Transverse colon (tissue), 3 donors: Measurements from ENCODE around the gene PGLYRP2.

ENCODE experiments used
- POLR2A ChIP-seq: fragments of 450-650 bp; IDR thresholded peaks from one replicate; pipeline ENCODE4 v1.6.1; 2016; ENCODE audit warnings: antibody characterized with exemption, mild to moderate bottlenecking, moderate library complexity
- TF ChIP-seq, protein P1 (sequence below), 5 experiments: fragments of 200-600 bp in 3 of 5; fragments of 450-650 bp in 2 of 5; sonication (generic) in 3 of 5; IDR thresholded peaks; 1 replicate in 2 of 5; 2 replicates in 3 of 5; pipeline ENCODE4 v1.5.1; 2016 to 2017; ENCODE audit warnings: antibody characterized with exemption in 5 of 5, inconsistent platforms in 3 of 5, mild to moderate bottlenecking in 2 of 5, moderate library complexity in 1 of 5

DNA sequence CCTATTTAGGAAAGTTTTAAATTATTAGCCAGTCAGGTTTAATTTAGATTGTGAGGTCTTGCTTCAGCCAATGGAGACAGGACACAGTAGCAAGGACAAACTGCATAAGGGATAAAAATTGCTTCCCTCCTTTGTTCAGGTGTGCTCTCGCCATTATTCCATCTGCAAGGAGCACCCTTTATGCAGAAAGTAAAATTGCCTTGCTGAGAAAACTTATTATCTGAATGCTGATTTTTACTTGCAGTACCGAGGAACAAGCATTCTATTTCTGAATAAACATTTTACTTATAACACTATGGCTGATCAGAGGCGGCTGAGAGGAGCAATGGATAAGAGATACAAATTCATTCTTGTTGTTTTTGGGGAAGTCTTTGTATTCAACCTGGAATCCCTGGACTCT is 37.1 kb upstream of the PGLYRP2 start:
- TF ChIP-seq, protein P1, sequence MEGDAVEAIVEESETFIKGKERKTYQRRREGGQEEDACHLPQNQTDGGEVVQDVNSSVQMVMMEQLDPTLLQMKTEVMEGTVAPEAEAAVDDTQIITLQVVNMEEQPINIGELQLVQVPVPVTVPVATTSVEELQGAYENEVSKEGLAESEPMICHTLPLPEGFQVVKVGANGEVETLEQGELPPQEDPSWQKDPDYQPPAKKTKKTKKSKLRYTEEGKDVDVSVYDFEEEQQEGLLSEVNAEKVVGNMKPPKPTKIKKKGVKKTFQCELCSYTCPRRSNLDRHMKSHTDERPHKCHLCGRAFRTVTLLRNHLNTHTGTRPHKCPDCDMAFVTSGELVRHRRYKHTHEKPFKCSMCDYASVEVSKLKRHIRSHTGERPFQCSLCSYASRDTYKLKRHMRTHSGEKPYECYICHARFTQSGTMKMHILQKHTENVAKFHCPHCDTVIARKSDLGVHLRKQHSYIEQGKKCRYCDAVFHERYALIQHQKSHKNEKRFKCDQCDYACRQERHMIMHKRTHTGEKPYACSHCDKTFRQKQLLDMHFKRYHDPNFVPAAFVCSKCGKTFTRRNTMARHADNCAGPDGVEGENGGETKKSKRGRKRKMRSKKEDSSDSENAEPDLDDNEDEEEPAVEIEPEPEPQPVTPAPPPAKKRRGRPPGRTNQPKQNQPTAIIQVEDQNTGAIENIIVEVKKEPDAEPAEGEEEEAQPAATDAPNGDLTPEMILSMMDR (IDR thresholded peaks at IDR 0.05) = no peak
- TF ChIP-seq POLR2A = no peak
